Esophagus muscularis mucosa (tissue), 3 donors: ENCODE measurements around the gene MFRP.

Experiments used
- POLR2A ChIP-seq: fragments of 450-650 bp; IDR thresholded peaks from one replicate; pipeline ENCODE4 v1.6.1; 2017; ENCODE audit warnings: antibody characterized with exemption, moderate library complexity, mild to moderate bottlenecking, low read depth
- POLR2AphosphoS5 ChIP-seq, 2 donors: sonication (generic); formaldehyde crosslinking; IDR thresholded peaks; one replicate each; pipeline ENCODE4 v1.6.1; 2017; ENCODE audit warnings: antibody characterized with exemption in 2 of 2
- TF ChIP-seq, protein P1 (sequence below), 3 experiments: fragments of 200-600 bp in 2 of 3; fragments of 450-650 bp in 1 of 3; sonication (generic) in 2 of 3; IDR thresholded peaks; one replicate each; pipeline ENCODE4 v1.5.1; 2017 to 2019; ENCODE audit warnings: antibody characterized with exemption in 3 of 3, mild to moderate bottlenecking in 2 of 3, moderate library complexity in 1 of 3

DNA sequence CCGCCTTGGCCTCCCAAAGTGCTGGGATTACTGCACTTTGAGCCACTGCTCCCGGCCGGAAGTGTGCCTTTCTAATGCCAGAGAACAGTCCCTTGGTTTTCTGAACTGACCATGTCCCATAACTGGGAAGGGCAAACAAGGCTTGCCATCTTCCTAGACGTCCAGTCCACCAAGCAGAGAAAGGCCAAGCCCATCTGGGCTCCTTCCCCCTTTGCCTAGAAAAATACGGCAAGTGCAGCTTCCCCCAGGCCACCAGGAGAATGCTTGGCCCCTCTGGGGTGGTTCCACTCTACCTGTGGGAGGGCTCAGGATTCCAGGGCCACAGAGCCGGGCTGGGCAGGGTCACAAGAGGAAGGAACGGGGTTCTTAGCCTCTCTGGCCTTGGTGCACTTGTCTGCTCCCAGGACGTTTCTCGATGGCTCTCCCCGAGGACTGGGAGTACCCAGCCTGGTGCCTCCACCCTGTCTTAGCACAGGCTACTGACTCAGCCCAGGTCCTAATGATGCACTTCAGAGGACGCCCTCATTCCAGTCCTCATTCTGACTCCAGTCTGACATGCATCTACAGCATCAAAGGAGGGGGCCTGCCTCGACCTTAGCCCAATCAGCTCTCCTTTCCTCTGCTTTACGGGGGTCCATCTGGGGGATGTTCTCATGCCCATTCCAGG lies 33.8 kb upstream of the MFRP start:
- no peak for TF ChIP-seq POLR2A
- TF ChIP-seq POLR2AphosphoS5 (IDR thresholded peaks at IDR 0.05) = no peak
- TF ChIP-seq, protein P1, sequence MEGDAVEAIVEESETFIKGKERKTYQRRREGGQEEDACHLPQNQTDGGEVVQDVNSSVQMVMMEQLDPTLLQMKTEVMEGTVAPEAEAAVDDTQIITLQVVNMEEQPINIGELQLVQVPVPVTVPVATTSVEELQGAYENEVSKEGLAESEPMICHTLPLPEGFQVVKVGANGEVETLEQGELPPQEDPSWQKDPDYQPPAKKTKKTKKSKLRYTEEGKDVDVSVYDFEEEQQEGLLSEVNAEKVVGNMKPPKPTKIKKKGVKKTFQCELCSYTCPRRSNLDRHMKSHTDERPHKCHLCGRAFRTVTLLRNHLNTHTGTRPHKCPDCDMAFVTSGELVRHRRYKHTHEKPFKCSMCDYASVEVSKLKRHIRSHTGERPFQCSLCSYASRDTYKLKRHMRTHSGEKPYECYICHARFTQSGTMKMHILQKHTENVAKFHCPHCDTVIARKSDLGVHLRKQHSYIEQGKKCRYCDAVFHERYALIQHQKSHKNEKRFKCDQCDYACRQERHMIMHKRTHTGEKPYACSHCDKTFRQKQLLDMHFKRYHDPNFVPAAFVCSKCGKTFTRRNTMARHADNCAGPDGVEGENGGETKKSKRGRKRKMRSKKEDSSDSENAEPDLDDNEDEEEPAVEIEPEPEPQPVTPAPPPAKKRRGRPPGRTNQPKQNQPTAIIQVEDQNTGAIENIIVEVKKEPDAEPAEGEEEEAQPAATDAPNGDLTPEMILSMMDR (IDR thresholded peaks at IDR 0.05) = no peak
